GM19035 (cell line): Measurements from ENCODE around the gene FBXO44.

ENCODE experiments used
- ATAC-seq: cut with Tn5 transposase; IDR thresholded peaks from one replicate; pipeline ENCODE4 v1.9.1; 2021; ENCODE audit not compliant: unreplicated experiment

FBXO44 gene

GRCh38 chr1:11706292-11706691, 51.6 kb downstream of the FBXO44 start:
- ATAC-seq: no peak

GRCh38 chr1:11707621-11708276, 53.1 kb downstream of the FBXO44 start:
- ATAC-seq: no peak

- ATAC-seq: no peak
Measured at GRCh38 chr1:11708554-11709350, 54.1 kb downstream of the FBXO44 start.

GRCh38 chr1:11711490-11711889, 56.8 kb downstream of the FBXO44 start:
- no peak for ATAC-seq

GRCh38 chr1:11712285-11712684, 57.6 kb downstream of the FBXO44 start:
- ATAC-seq: no peak
